MCF 10A (cell line): ENCODE results near the gene SPN. TPM values are rescaled to one million over a fixed set of nuclear protein-coding genes. Genes with fewer than 3 reads are reported as not detected.

Source experiments
- BruUV-seq: library from RNA; stranded (reverse); fragments of 400-500 nt; replicated peaks from 2 replicates; lab custom pipeline; 2021; lab: Mats Ljungman, UMichigan
- CTCF ChIA-PET: fragments of 300-600 bp; sonication (Branson Sonifier 250); formaldehyde crosslinking; extraction: SDS; loops from one replicate; lab custom pipeline; 2021; ENCODE audit warnings: antibody characterized with exemption, inconsistent platforms; lab: Yijun Ruan, JAX
- POLR2A ChIA-PET: fragments of 300-600, 350-650 bp; sonication (Branson Sonifier 250); formaldehyde crosslinking; extraction: SDS; loops from one replicate; lab custom pipeline; 2020; ENCODE audit warnings: antibody characterized with exemption, inconsistent platforms; lab: Yijun Ruan, JAX
- DNase-seq: peaks from one replicate; pipeline ENCODE4 v3.0.0-alpha.2; 2018; ENCODE audit not compliant: unreplicated experiment
- H3K27ac Mint-ChIP-seq: one replicate; pipeline ENCODE4 v1.8.0; 2022; ENCODE audit warnings: mild to moderate bottlenecking, low read depth, mixed read lengths; ENCODE audit not compliant: unreplicated experiment
- H3K27me3 Mint-ChIP-seq: one replicate; pipeline ENCODE4 v1.8.0; 2022; ENCODE audit warnings: mixed read lengths; ENCODE audit not compliant: insufficient read depth, unreplicated experiment
- H3K36me3 Mint-ChIP-seq: one replicate; pipeline ENCODE4 v1.8.0; 2022; ENCODE audit warnings: mild to moderate bottlenecking, moderate library complexity, mixed read lengths; ENCODE audit not compliant: insufficient read depth, unreplicated experiment
- H3K4me1 Mint-ChIP-seq: one replicate; pipeline ENCODE4 v1.8.0; 2022; ENCODE audit warnings: mixed read lengths; ENCODE audit not compliant: insufficient read depth, unreplicated experiment
- H3K4me3 Mint-ChIP-seq: one replicate; pipeline ENCODE4 v1.8.0; 2022; ENCODE audit warnings: mild to moderate bottlenecking, moderate library complexity, mixed read lengths; ENCODE audit not compliant: unreplicated experiment
- H3K9me3 Mint-ChIP-seq: one replicate; pipeline ENCODE4 v1.8.0; 2022; ENCODE audit warnings: mixed read lengths; ENCODE audit not compliant: unreplicated experiment
- CTCF ChIP-seq: fragments of 200-600 bp; IDR thresholded peaks from one replicate; pipeline ENCODE4 v1.8.0; 2022; ENCODE audit warnings: antibody characterized with exemption, mild to moderate bottlenecking; ENCODE audit not compliant: unreplicated experiment
- intact Hi-C: fragments of 100-400 bp; cut with micrococcal nuclease; formaldehyde crosslinking; loops from 2 replicates; pipeline ENCODE4 v1.14.1; 2022
- total RNA-seq: library from RNA; stranded (reverse); gene quantifications from 2 replicates; pipeline ENCODE4 v1.2.3, GENCODE V29; 2022

SPN gene
- total RNA-seq, 1 experiment from 2014 or later: not detected

- ChIA-PET CTCF (no interaction called here), POLR2A (no interaction called here)
- DNase-seq: no peak
- H3K4me1 Mint-ChIP-seq: no peaks in the 10 kb centered on the region
- H3K27me3 Mint-ChIP-seq: no peaks in the 10 kb centered on the region
- no TSS peak for BruUV-seq
- TF ChIP-seq CTCF: no peak
- no peak overlapping the region for H3K27ac Mint-ChIP-seq
- intact Hi-C loops: no loop called here
- H3K36me3 Mint-ChIP-seq: no peaks in the 10 kb centered on the region
- no peak overlapping the region for H3K4me3 Mint-ChIP-seq
- no peaks in the 10 kb centered on the region for H3K9me3 Mint-ChIP-seq
These were observed 4.3 kb upstream of the SPN start for GRCh38 chr16:29658705-29659104.

- DNase-seq: no peak
- Mint-ChIP-seq H3K9me3 (no peaks in the 10 kb centered on the region), H3K36me3 (no peaks in the 10 kb centered on the region), H3K4me1 (no peaks in the 10 kb centered on the region), H3K27ac (no peak overlapping the region), H3K4me3 (no peak overlapping the region), H3K27me3 (no peaks in the 10 kb centered on the region)
- POLR2A ChIA-PET: no interaction called here
- intact Hi-C loops: no loop called here
- no peak for TF ChIP-seq CTCF
- BruUV-seq: no TSS peak
- CTCF ChIA-PET: no interaction called here
These were observed 883 bp upstream of the SPN start for GRCh38 chr16:29662000-29662728.

- POLR2A ChIA-PET: no interaction called here
These were observed 375 bp upstream of the SPN start for GRCh38 chr16:29662729-29663015.

GRCh38 chr16:29663807-29664090, 702 bp downstream of the SPN start:
- POLR2A ChIA-PET: no interaction called here
- H3K36me3 Mint-ChIP-seq: no peaks in the 10 kb centered on the region
- no peak overlapping the region for H3K4me3 Mint-ChIP-seq
- CTCF ChIA-PET: no interaction called here
- H3K27me3 Mint-ChIP-seq: no peaks in the 10 kb centered on the region
- no peaks in the 10 kb centered on the region for H3K4me1 Mint-ChIP-seq
- TF ChIP-seq CTCF: no peak
- H3K9me3 Mint-ChIP-seq: no peaks in the 10 kb centered on the region
- BruUV-seq: no TSS peak
- H3K27ac Mint-ChIP-seq: no peak overlapping the region
- intact Hi-C loops: no loop called here
- DNase-seq: no peak

More at GRCh38 chr16:29662729-29663015, 375 bp upstream of the SPN start:
- Mint-ChIP-seq H3K36me3 (no peaks in the 10 kb centered on the region), H3K9me3 (no peaks in the 10 kb centered on the region), H3K27me3 (no peaks in the 10 kb centered on the region), H3K4me3 (no peak overlapping the region), H3K4me1 (no peaks in the 10 kb centered on the region), H3K27ac (no peak overlapping the region)
- intact Hi-C loops: no loop called here
- TF ChIP-seq CTCF: no peak
- BruUV-seq: no TSS peak
- CTCF ChIA-PET: no interaction called here
- DNase-seq: no peak
